ELF-1 (cell line): ENCODE measurements around the gene CX3CR1.
A peak's percentile ranks its signal among the peaks of the same experiment; 100 is the strongest.
"Not testable (repeated sequence)": the region's sequence is repeated elsewhere in the genome, so short reads cannot be mapped to it uniquely, and the experiment has no call there.

Source experiments
- DNase-seq: peaks from one replicate; pipeline ENCODE4 v3.0.0-alpha.2; 2016; ENCODE audit warnings: low read depth, low spot score

The CX3CR1 gene

GRCh38 chr3:39267631-39268548 is 11.9 kb downstream of the CX3CR1 start:
- DNase-seq = no peak

- no peak for DNase-seq
Observed at GRCh38 chr3:39264053-39264452, 15.8 kb downstream of the CX3CR1 start.

GRCh38 chr3:39263576-39263975 is 16.3 kb downstream of the CX3CR1 start:
- DNase-seq = no peak

- DNase-seq = no peak
Observed at GRCh38 chr3:39262846-39263245, 17.0 kb downstream of the CX3CR1 start.

- DNase-seq = no peak
Observed at GRCh38 chr3:39261726-39262125, 18.1 kb downstream of the CX3CR1 start.

GRCh38 chr3:39260957-39261356 is 18.9 kb downstream of the CX3CR1 start:
- DNase-seq = peak; percentile 15

GRCh38 chr3:39260318-39260717 is 19.5 kb downstream of the CX3CR1 start:
- DNase-seq = no peak

- DNase-seq = no peak
Observed at GRCh38 chr3:39255503-39256325, 24.1 kb downstream of the CX3CR1 start.

- no peak for DNase-seq
Observed at GRCh38 chr3:39254806-39255449, 24.9 kb downstream of the CX3CR1 start.

- no peak for DNase-seq
Observed at GRCh38 chr3:39251576-39251975, 28.3 kb downstream of the CX3CR1 start.

GRCh38 chr3:39250116-39250747 is 29.6 kb downstream of the CX3CR1 start:
- DNase-seq = no peak

- DNase-seq = no peak
Observed at GRCh38 chr3:39249453-39250115, 30.3 kb downstream of the CX3CR1 start.

GRCh38 chr3:39241561-39241960 is 38.3 kb downstream of the CX3CR1 start:
- DNase-seq = no peak

GRCh38 chr3:39237027-39237426 is 42.8 kb downstream of the CX3CR1 start:
- no peak for DNase-seq

GRCh38 chr3:39234651-39235050 is 45.2 kb downstream of the CX3CR1 start:
- no peak for DNase-seq

- DNase-seq = no peak
Observed at GRCh38 chr3:39232859-39233258, 47.0 kb downstream of the CX3CR1 start.

- DNase-seq = no peak
Observed at GRCh38 chr3:39230453-39230852, 49.4 kb downstream of the CX3CR1 start.

- no peak for DNase-seq
Observed at GRCh38 chr3:39228496-39228895, 51.3 kb downstream of the CX3CR1 start.

- not testable (repeated sequence) for DNase-seq
Observed at GRCh38 chr3:39227596-39227995, 52.2 kb downstream of the CX3CR1 start.

GRCh38 chr3:39226106-39226741 is 53.6 kb downstream of the CX3CR1 start:
- DNase-seq = no peak

GRCh38 chr3:39224288-39224687 is 55.5 kb downstream of the CX3CR1 start:
- DNase-seq = no peak
